ENCODE measurements around the gene SYT17.

- TF ChIP-seq CTCF (IDR thresholded peaks at IDR 0.05) (no peak), POLR2A (IDR thresholded peaks at IDR 0.05) (no peak)
These were observed 7.6 kb downstream of the SYT17 start for GRCh38 chr16:19175492-19176262.

All from adrenal gland (tissue), 5 donors.